Hepatic stellate cell (primary cell): ENCODE results near the gene STRIP1.
A peak's percentile ranks its signal among the peaks of the same experiment; 100 is the strongest.

Source experiments
- DNase-seq: peaks from one replicate; pipeline ENCODE4 v3.0.0; 2011; ENCODE audit warnings: low spot score

STRIP1 gene

DNA sequence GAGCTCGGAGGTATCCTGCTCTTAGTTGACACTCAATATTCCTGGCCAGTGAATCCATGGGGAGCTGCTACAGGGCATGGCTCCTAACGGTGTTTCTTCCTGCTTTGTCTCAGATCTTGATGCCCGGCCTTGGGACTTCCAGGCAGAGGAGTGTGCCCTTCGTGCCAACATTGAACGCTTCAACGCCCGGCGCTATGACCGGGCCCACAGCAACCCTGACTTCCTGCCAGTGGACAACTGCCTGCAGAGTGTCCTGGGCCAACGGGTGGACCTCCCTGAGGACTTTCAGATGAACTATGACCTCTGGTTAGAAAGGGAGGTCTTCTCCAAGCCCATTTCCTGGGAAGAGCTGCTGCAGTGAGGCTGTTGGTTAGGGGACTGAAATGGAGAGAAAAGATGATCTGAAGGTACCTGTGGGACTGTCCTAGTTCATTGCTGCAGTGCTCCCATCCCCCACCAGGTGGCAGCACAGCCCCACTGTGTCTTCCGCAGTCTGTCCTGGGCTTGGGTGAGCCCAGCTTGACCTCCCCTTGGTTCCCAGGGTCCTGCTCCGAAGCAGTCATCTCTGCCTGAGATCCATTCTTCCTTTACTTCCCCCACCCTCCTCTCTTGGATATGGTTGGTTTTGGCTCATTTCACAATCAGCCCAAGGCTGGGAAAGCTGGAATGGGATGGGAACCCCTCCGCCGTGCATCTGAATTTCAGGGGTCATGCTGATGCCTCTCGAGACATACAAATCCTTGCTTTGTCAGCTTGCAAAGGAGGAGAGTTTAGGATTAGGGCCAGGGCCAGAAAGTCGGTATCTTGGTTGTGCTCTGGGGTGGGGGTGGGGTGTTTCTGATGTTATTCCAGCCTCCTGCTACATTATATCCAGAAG lies 19.4 kb downstream of the STRIP1 start:
- DNase-seq, result peak; percentile 72

DNA sequence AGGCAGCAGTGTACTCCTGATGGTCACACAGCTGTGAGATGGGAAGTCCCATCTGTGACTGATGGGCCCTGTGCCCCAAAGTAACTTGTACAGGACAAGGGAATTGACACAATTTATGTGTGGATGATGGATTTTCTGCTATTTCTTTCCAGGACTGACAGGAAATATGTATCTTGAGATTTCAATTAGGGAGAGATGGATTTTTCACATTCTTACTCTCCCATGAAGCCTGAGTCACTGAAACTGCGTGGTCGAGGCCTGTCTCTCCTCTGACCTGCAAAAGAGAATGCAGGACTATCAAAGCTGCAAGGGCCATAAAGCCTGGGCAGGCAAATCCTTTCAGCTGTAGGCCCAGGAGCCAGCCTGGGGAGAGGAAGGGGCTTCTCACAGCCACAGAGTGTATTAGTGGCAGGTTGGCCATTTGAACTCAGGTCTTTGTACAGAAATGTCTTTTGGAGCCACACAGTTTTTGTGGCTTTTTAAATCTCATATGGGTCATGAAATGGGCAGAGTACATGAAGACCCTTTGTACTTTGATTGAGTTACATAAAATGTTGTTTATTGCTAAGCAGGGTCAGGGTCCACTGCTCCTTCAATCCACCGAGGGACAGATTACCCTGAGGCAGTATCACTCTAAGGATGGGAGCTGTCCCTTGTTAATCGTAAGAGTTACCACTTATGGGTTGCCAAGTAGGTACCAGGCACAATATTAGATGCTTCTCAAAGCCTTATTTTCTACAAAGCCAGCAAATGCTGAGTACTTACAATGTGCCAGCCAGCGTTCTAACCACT lies 21.3 kb downstream of the STRIP1 start:
- peak; percentile 79 for DNase-seq

DNA sequence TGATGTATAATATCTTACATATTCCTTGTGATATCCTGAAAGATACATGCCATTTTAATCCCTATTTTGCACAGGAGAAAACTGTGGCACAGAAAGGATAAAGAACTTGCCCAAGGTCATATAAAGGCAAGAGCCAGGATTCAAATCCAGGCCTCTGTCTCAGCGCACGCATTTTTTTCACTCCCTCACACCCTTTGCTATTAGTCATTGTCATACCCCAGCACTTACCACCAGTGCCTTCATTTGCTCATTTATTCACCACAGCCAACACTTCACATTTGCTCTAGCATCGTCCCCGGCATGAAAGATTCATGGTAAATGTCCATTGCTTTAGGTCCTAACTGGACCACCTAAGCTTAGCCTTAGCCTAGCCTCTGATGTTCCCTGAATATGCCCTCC lies 21.9 kb downstream of the STRIP1 start:
- DNase-seq, result no peak

DNA sequence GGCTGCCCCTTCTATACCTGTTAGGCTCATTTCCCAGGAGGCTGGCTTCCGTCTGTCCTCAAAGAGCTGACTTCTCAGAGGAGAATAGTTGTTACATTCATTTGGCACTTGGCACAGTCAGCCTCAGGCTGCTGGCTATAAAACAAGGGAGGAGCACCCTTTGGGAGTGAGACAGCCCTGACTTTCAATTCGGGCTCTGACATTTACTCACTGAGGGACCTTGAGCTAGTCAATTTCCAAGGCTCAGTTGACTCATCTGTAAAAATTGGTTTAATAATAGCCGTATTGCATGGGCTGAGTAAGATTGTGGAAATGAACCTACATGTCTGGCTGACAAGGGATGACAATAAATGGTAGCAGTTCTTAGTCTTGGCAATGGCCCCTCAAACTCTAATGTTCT lies 22.4 kb downstream of the STRIP1 start:
- DNase-seq, result peak; percentile 75

DNA sequence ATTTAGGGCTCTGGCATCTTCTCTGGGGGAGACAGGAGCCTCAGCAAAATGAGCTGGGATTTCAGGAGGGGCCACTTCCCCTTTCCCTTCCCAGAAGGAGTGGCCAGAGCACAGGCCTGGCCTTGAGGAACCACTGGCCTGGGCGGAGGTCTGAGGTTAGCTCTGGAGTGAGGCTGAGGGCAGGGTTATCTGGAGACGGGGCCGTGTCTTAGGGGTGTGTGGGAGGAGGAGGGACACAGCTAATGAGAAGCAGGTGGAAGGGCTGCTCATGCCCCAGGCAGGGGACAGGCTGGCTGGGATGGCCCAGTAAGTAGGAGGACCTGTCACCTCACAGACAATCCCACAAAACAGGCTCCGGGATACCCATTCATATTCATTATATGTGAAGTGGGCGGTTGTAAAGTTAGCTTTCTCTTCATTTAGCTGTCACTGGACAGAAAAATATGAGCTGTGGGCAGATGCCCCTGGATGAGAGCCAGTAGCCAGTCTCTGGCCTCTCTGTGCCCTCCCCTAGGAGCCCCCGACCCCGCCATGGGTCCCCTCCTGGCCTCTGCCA lies 23.6 kb downstream of the STRIP1 start:
- DNase-seq, result no peak

DNA sequence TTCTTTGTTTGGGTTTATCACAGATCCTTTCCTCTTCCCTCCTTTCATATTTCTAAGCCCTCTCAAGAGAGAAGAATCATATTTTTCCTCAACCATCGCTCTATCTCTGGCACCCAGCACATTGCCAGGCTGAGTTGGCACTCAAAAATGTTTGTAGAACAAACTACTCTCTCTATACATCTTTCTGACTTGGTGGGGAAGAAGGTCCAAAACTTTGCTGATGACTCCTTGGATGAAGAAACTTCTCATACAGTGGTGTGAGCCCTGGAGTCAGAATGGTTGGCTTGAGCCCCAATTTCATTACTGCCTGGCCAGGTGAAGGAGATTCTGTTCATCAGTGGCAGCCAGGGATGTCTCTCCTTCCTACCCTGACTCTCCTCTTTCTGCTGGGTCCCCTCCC lies 24.2 kb downstream of the STRIP1 start:
- DNase-seq, result no peak

DNA sequence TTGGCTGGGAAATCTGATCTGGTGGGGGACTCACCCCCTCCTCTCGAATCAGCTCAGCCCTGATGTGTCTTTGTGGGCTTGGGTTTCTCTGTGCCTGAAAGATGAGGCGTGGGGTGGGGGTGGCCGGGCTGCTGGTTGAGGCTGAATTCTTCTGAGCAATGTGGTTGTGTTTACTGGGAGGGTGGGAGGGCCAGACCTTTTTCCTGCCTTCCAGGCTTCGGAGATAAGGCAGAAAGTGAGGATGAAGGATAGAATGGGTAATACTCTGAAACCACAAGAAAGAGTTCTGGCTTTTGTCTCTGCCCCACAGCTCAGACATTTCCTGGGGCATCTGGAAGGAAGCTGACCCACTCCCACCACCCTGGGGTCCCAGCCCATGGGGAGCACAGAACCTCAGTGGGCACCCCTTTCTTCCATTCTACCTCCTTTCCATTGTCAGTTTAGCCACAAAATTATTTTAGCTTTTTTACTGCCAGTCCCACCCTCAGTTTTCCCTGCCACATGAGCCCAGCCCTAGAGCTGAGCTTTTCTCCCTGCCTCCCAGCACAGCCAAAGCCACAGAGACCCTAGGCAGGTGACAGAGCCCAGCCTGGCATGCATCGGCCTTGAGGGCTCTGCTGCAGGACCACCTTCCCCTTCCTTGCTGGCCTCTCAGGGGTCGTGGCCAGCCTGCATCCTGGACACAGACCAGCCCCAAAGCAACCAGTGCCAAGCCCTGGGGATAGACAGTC lies 24.9 kb downstream of the STRIP1 start:
- no peak for DNase-seq

DNA sequence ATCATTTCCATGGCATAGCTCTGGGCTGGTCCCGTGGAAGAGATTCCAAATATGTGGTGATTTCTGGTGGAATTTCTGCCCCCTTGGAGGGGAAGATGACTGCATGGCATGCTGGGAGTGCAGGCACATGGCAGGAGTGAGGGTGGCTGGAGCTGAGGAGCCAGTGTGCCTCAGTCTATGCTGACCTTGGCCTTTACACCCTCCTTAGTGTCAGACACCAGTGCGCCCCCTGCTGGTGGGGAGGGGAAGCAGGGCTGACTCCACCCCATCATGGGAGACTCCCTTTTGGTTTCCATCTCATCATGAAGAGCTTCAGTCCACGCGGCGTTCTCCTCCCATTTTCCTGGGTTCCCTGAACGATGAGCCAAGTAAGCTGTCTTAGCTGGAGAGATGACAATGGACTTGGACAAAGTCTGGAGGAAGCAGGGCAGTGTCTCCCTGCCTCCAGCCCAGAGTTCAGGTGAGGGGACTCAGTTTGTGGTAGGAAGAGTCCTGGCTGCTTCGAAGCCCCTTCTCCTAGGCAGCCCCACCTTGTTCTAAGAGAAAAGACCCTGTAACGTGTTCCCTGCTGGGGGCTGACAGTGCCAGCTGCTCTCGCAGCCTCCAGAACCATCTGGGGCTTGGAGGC lies 25.7 kb downstream of the STRIP1 start:
- DNase-seq, result no peak

DNA sequence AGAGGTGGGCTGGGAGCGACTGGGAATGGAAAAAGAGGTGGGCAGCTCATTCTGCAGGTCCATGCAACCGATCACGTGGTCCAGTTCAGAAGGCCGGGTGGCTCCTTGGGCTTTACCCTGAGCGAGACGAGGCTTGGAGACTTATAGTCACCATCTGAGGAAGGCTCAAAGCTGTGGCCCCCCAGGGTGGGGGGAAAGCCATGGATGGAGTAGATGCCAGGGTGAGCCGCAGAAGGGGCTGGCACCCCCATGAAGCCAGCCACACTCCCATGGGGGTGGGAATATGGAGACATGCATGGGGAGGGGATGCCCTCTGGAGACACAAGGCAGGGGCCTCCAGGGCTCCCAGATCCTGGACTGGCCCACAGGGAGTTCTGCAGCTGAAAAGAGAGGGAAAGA lies 26.2 kb downstream of the STRIP1 start:
- DNase-seq, result no peak

DNA sequence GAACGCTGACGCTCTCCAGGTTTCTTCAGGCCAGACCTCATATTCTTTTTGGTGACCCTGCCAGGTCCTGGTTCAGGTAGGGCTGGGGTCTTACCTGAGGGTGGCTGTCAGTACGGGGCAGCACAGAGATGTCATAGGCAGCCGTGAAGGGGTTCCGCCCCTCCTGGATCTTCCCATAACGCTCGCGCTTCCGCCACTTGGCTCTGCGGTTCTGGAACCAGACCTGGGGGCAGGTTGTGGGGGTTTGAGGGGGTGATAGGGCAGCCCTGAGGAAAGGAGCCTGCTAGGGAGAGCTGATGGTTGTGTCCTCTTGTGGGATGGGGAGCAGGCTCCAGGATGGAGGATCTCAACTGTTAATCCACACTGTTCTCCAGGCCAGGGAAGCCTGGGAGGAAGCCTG lies 26.9 kb downstream of the STRIP1 start:
- DNase-seq, result no peak

DNA sequence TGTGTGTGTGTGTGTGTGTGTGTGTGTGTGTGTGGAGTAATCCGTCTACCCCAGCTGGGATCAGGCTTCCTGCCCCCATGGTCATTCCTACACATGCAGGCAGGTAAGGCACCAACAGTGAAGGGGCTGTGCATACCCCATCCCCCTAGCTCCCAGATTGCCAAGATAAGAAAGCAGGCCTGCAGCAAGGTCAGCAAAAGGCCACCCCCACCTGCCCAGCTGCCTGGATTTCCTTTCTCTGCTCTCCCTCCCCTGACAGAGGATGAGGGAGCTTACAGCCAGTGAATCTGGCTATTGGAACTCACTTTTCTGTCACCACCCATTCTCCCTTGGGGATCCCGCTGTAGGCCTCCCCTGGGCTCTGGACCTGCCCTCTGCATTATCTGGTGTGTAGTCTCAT lies 28.2 kb downstream of the STRIP1 start:
- no peak for DNase-seq

DNA sequence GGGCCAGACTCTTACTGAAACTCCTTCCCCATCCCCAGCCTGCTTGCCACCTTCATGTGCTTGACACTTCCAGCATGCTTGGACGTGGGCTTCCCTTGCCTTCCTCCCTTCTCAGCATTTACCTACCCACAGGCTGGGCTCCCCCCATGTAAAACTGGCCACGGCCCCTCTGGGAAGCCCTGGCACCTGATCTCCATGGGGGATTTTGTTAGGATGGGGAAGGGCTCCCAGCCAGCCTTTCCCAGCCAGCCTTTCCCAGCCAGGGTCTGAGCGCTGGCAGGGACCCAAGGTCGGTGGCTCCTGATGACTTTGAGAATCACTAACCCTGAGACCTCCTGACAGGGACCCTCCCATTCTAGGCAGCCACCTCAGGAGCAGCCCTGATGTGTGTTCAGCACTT lies 29.4 kb downstream of the STRIP1 start:
- no peak for DNase-seq

DNA sequence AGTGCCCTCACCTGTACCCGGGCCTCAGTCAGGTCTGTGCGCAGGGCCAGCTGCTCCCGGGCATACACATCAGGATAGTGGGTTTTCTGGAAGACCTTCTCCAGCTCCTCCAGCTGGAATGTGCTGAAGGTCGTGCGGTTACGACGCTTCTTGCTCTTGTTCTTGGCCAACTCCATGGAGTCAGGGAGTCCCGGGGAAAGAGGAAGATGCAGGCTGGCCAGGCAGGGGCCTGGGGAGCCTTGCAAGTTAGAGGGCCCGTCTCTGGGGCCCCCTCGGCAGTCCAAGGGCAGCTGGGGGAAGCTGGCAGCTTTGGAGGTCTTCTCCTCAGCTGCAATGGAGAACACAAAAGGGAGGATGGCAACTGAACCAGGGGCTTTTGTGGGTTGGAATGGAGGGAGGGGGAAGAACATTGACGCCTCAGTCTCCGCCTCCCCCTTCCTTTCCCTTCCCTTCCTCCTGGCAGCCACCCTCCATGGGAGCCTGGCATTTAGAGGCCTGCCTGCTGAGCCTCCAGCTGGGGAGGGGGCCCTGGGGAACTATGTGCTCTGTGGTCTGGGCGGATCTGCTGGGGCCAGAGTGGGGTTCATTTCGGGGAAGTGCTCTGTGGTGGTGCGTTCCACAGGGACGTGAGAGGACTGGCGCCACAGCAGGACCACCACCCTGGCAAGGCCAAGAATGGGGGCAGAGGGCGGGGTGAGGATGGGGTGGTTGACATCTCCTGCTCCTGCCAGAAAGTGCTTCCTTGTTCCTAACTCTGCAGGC lies 30.3 kb downstream of the STRIP1 start:
- DNase-seq, result no peak

DNA sequence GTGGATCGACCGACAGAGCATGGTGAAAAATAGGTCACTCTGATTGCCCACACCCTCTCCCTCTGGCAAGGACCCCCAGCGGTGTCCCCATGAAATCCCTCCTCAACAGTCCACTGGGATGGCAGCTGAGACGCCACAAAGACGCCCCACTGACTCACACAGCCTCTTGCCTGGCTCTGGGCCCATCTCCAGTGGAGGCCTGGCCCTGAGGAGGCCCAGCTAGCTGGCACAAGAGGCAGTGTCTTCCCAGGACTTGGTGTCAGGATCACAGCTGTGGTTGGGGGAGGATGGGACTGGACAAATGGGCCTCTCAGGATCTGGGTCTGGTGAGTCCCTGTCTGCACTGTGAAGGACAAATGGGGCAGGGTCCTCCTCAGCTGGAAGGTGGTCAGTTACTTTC lies 31.4 kb downstream of the STRIP1 start:
- no peak for DNase-seq

DNA sequence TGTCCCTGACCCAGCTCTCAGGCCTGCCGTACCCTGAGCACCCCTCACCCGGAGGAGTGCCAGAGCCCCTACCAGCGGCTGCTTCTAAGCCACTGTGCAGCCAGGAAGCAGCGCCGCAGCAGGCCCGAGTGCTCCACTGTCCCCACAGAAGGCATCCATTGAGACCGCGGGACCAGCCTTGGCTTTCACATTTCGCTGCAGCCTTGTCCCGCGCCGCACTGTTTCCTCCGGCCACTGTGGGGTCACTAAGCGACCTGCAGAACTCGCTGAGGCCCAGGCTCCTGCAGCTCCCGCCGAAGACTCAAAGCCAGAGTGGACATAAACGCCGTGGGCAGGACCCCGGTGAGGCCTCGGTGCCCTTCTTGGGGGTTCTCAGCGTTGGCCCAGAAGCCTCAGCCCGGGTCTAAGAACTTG lies 33.1 kb downstream of the STRIP1 start:
- no peak for DNase-seq

DNA sequence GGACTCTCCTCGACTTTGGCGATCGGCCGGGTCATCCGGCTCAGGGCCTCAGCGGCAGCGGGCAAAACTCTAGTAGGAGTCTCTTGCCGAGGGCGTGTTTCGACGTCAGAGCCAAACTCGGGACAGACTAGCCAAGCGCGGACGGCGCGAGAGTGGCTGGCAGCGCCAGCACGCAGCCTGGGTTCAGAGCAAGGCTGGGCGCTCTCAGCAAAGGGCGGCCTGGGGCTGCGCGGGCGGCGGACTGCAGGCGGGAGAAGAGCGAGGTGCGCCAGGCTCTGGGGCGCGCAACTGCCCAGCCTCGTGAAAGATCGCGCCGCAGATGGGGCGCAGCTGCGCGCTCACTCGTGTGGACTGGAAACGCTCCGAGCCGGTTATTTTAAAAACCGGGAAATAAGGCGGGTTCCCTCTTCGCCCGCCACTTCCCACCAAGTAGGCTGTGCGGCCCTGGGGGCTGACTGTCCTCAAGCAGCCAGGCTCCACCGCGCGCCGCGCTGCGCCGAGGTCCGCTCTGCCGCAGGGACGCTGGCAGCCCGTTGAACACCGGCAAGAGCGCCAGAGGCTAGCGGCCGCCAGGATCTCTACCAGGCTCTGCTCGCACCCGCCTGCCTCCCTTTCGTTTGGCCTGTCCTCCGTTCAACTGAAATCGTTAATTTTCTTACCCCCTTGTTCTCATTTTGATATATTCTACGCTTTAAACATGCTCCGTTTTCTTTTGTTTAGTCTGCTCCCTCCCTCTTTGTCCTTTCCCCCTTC lies 33.6 kb downstream of the STRIP1 start:
- DNase-seq, result no peak

DNA sequence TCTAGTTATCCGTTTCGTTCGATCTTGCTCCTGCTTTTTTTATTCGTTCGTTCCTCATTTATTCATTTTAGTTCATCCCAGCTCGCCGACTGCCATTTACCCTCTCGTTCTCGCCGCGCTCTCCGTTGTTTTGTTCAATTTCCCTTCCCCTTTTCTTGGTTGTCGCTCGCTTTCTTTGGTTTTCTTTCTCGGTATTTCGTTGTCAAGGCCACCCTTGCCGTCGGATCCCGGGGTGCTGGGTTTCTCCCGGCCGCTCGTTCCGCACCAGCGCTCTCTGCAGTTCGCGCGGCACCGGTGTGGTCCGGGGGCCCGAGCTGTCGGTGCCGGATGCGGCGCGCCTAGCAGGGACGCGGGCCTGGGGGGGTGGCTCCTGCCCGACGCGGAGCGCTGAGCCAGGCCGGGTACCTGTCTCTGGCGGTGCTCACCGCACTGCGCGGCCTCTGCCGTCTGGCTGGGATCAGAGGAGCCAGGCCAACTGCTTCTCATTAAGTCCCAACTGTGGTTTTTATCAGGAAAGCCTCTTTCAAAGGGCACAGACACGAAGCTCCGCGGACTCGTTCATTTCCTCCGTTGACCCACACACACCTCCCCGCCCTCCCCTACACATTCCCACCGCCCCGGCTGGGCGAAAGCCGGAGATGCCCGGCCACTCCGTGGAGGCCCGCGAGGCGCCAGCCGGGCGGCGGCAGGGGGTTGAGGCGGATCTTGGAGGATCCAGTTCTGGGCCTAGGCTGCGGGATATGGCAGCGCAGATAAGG lies 34.4 kb downstream of the STRIP1 start:
- no peak for DNase-seq

DNA sequence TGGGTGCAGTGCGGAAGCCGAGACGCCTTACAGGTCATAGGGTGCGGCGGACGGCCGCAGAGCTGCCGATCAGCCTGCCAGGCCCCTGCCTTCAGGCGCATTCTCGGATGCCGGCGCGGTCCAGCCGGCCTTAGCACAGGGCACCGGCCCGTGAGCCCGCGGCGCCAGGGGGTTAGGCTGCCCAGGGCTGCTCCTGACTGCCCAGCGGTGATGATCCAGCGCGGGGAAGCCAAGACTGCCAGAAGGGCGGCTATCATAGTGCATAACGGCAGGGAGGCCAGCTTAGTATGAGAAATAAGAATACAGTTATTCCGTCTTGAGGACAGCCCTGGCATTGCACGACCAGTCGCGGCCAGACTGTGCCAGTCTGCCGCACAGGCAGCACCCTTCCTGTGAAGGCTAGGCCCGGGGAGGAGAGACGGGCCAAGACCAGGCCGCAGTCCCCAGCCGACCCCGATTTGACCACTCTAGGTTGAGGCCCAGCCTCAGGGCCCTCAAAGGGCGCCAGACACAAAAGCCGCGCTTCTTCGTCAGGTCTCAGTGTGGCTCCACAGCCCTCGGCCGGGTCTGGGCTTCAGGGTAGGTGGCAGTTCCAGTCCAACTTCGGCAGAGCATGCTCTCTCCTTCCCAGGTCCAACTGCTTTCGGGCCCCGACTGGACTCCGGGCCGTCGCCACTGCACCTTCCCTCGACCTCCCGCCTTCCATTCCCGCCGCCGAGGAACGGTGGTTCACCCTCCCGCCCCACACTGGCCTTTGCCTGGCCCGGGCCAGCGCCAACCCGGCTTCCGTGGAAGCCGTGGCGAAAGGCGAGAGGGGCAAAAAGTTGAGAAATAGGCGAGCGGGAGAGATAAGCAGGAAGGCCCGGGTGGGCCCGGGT lies 35.2 kb downstream of the STRIP1 start:
- no peak for DNase-seq

DNA sequence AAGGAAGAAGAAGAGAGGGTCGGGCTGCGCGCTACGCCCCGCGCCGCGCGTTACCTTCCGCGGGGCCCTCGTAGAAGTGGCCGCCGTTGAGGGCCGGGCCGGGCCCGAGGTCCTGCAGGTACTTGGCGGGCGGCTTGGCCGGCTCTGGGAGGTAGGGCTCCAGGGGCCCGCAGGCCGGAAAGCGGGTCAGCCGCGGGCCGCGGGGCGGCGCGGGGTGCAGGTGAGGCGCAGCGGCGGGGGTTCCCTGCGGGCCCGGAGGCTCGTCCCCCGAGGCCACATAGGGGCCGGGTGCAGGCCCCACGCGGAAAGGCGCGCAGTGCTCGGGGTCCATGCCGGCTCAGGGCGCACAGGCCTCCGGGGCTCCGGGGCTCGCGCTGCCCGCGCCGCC lies 35.9 kb downstream of the STRIP1 start:
- no peak for DNase-seq
